ENCODE measurements around the gene TNFRSF17.

Gene TNFRSF17

GRCh38 chr16:11979013-11979672 lies 14.1 kb downstream of the TNFRSF17 start:
- no peaks in the 10 kb centered on the region for H3K9me3 Mint-ChIP-seq
- peaks cover 25% of the 10 kb centered on the region for H3K4me1 Mint-ChIP-seq (ENCODE audit: low read depth)
- H3K27ac Mint-ChIP-seq = no peak overlapping the region
- no peak overlapping the region for H3K4me3 Mint-ChIP-seq
- H3K27me3 Mint-ChIP-seq (ENCODE audit: low read depth) = no peaks in the 10 kb centered on the region
- DNase-seq (ENCODE audit: low spot score) = no peak
- no peaks in the 10 kb centered on the region for H3K36me3 Mint-ChIP-seq (ENCODE audit: low read depth)

GRCh38 chr16:11980136-11980844 lies 15.3 kb downstream of the TNFRSF17 start:
- H3K4me1 Mint-ChIP-seq (ENCODE audit: low read depth) = peaks cover 25% of the 10 kb centered on the region

GRCh38 chr16:11985250-11985649 lies 20.2 kb downstream of the TNFRSF17 start:
- Mint-ChIP-seq H3K4me3 (no peak overlapping the region), H3K36me3 (ENCODE audit: low read depth) (no peaks in the 10 kb centered on the region)

More at GRCh38 chr16:11980136-11980844, 15.3 kb downstream of the TNFRSF17 start:
- Mint-ChIP-seq H3K9me3 (no peaks in the 10 kb centered on the region), H3K4me3 (no peak overlapping the region), H3K27me3 (ENCODE audit: low read depth) (no peaks in the 10 kb centered on the region), H3K36me3 (ENCODE audit: low read depth) (no peaks in the 10 kb centered on the region), H3K27ac (no peak overlapping the region)
- DNase-seq (ENCODE audit: low spot score) = no peak

GRCh38 chr16:11986521-11987057 lies 21.6 kb downstream of the TNFRSF17 start:
- no peak overlapping the region for H3K27ac Mint-ChIP-seq

More at GRCh38 chr16:11985250-11985649, 20.2 kb downstream of the TNFRSF17 start:
- peaks cover under 1% of the 10 kb centered on the region for H3K4me1 Mint-ChIP-seq (ENCODE audit: low read depth)
- no peaks in the 10 kb centered on the region for H3K9me3 Mint-ChIP-seq
- H3K27me3 Mint-ChIP-seq (ENCODE audit: low read depth) = no peaks in the 10 kb centered on the region
- no peak overlapping the region for H3K27ac Mint-ChIP-seq
- no peak for DNase-seq (ENCODE audit: low spot score)

GRCh38 chr16:11988258-11988978 lies 23.4 kb downstream of the TNFRSF17 start:
- Mint-ChIP-seq H3K27ac (no peak overlapping the region), H3K4me3 (no peak overlapping the region), H3K27me3 (ENCODE audit: low read depth) (no peaks in the 10 kb centered on the region), H3K4me1 (ENCODE audit: low read depth) (no peaks in the 10 kb centered on the region), H3K9me3 (no peaks in the 10 kb centered on the region), H3K36me3 (ENCODE audit: low read depth) (no peaks in the 10 kb centered on the region)
- no peak for DNase-seq (ENCODE audit: low spot score)

More at GRCh38 chr16:11986521-11987057, 21.6 kb downstream of the TNFRSF17 start:
- DNase-seq (ENCODE audit: low spot score) = no peak
- H3K4me3 Mint-ChIP-seq = no peak overlapping the region
- H3K9me3 Mint-ChIP-seq = no peaks in the 10 kb centered on the region
- no peaks in the 10 kb centered on the region for H3K36me3 Mint-ChIP-seq (ENCODE audit: low read depth)
- H3K4me1 Mint-ChIP-seq (ENCODE audit: low read depth) = no peaks in the 10 kb centered on the region
- H3K27me3 Mint-ChIP-seq (ENCODE audit: low read depth) = no peaks in the 10 kb centered on the region

GRCh38 chr16:11990702-11991390 lies 25.8 kb downstream of the TNFRSF17 start:
- H3K9me3 Mint-ChIP-seq = no peaks in the 10 kb centered on the region
- H3K27ac Mint-ChIP-seq = no peak overlapping the region
- no peak overlapping the region for H3K4me3 Mint-ChIP-seq
- no peak for DNase-seq (ENCODE audit: low spot score)
- no peaks in the 10 kb centered on the region for H3K4me1 Mint-ChIP-seq (ENCODE audit: low read depth)
- no peaks in the 10 kb centered on the region for H3K27me3 Mint-ChIP-seq (ENCODE audit: low read depth)
- H3K36me3 Mint-ChIP-seq (ENCODE audit: low read depth) = no peaks in the 10 kb centered on the region

- no peaks in the 10 kb centered on the region for H3K4me1 Mint-ChIP-seq (ENCODE audit: low read depth)
- H3K27me3 Mint-ChIP-seq (ENCODE audit: low read depth) = no peaks in the 10 kb centered on the region
- no peaks in the 10 kb centered on the region for H3K36me3 Mint-ChIP-seq (ENCODE audit: low read depth)
- no peak overlapping the region for H3K4me3 Mint-ChIP-seq
- H3K27ac Mint-ChIP-seq = no peak overlapping the region
- H3K9me3 Mint-ChIP-seq = no peaks in the 10 kb centered on the region
- DNase-seq (ENCODE audit: low spot score) = no peak
These were observed 27.1 kb downstream of the TNFRSF17 start for GRCh38 chr16:11992008-11992584.

- Mint-ChIP-seq H3K9me3 (no peaks in the 10 kb centered on the region), H3K27ac (no peak overlapping the region), H3K27me3 (ENCODE audit: low read depth) (no peaks in the 10 kb centered on the region), H3K4me3 (no peak overlapping the region), H3K4me1 (ENCODE audit: low read depth) (no peaks in the 10 kb centered on the region), H3K36me3 (ENCODE audit: low read depth) (no peaks in the 10 kb centered on the region)
- no peak for DNase-seq (ENCODE audit: low spot score)
These were observed 27.8 kb downstream of the TNFRSF17 start for GRCh38 chr16:11992586-11993524.

GRCh38 chr16:11994143-11995119 lies 29.4 kb downstream of the TNFRSF17 start:
- H3K36me3 Mint-ChIP-seq (ENCODE audit: low read depth) = no peaks in the 10 kb centered on the region
- H3K27ac Mint-ChIP-seq = no peak overlapping the region
- no peak overlapping the region for H3K4me3 Mint-ChIP-seq
- no peaks in the 10 kb centered on the region for H3K4me1 Mint-ChIP-seq (ENCODE audit: low read depth)
- no peaks in the 10 kb centered on the region for H3K9me3 Mint-ChIP-seq
- DNase-seq (ENCODE audit: low spot score) = no peak
- H3K27me3 Mint-ChIP-seq (ENCODE audit: low read depth) = no peaks in the 10 kb centered on the region

GRCh38 chr16:11996433-11997330 lies 31.7 kb downstream of the TNFRSF17 start:
- DNase-seq (ENCODE audit: low spot score) = no peak
- H3K36me3 Mint-ChIP-seq (ENCODE audit: low read depth) = no peaks in the 10 kb centered on the region
- H3K27me3 Mint-ChIP-seq (ENCODE audit: low read depth) = no peaks in the 10 kb centered on the region
- no peak overlapping the region for H3K4me3 Mint-ChIP-seq
- no peak overlapping the region for H3K27ac Mint-ChIP-seq
- H3K4me1 Mint-ChIP-seq (ENCODE audit: low read depth) = no peaks in the 10 kb centered on the region
- no peaks in the 10 kb centered on the region for H3K9me3 Mint-ChIP-seq

GRCh38 chr16:12000032-12000431 lies 35.0 kb downstream of the TNFRSF17 start:
- H3K27me3 Mint-ChIP-seq (ENCODE audit: low read depth) = no peaks in the 10 kb centered on the region
- no peaks in the 10 kb centered on the region for H3K36me3 Mint-ChIP-seq (ENCODE audit: low read depth)
- no peaks in the 10 kb centered on the region for H3K9me3 Mint-ChIP-seq
- no peaks in the 10 kb centered on the region for H3K4me1 Mint-ChIP-seq (ENCODE audit: low read depth)
- H3K4me3 Mint-ChIP-seq = no peak overlapping the region
- H3K27ac Mint-ChIP-seq = no peak overlapping the region
- no peak for DNase-seq (ENCODE audit: low spot score)

All from T-helper 2 cell treated with Interferon-gamma antibody and Interleukin-4, amounts not matched to agents 5 μg/mL and 100 μg/mL, for 36 hours (primary cell).